GM21576 (cell line): ENCODE data around the gene RABGAP1L.
"Not testable (repeated sequence)": the region's sequence is repeated elsewhere in the genome, so short reads cannot be mapped to it uniquely, and the experiment has no call there.

Experiments
- ATAC-seq: cut with Tn5 transposase; IDR thresholded peaks from one replicate; pipeline ENCODE4 v1.9.1; 2021; ENCODE audit warnings: mild to moderate bottlenecking, moderate library complexity; ENCODE audit not compliant: unreplicated experiment

Gene RABGAP1L

DNA sequence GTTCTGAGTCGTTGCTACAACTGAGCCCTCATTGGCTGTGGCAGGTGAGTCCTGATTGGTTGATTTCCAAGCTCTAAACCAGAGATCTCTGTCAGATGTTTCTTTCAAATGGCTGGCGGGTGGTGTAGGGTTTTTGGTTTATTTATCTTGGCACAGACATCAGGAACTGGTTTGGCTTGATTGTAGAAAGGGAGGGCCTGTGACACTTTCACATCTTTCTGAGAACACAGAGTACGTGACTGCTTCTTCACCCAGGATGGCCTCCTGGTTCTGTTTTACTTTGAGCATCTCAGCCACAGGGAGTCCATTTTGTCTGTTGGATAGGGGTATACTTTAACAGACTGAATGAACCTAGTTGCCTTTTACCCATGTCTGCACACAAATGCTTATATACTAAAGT, 199.0 kb downstream of the RABGAP1L start:
- ATAC-seq: no peak

DNA sequence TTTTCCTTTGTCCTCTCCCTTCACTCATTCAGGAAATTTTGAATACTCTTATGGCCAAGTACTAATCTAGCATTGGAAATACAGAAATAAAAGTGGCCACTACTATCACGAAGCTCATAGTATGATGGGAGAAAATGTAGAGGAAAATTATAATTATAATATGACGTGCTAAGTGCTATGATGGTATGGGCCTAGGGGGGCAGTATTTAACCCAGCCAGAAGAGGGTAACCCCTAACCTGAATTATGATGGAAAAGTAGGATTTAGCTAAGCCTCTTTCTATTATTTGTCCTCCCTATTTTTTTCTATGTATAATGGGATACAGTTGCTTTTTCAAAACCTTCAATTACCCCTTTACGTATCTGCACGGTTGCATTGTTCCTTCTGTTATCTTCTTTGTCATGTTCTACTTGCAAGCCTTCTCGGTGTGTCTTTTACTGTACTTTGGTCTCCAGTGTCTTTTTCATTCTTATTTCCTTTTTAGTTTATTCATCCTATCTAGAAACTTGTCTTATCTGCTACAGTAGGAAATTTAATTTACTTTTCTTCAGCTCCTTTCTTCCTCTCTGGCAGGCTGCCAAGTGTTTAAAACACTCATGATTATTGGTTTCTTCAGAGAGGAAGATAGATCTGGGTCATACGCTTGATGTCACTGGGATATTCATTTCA, 199.6 kb downstream of the RABGAP1L start:
- ATAC-seq: no peak

DNA sequence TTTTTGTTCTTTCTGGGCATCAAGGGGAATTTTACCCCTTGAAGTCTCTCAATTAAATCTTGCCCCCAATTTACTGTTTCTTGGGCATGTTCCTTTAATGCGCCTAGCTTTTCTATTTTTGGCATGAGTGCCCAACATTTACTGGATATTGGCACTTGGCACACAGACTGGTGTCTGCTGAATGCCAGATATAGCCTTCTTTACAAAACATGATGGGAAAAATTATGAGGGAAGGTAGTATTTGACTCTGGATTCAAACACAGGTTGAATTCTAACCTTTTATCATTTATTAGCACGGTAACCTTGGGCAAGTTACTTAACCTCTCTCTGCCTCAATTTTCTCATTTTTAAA, 200.1 kb downstream of the RABGAP1L start:
- ATAC-seq: no peak

DNA sequence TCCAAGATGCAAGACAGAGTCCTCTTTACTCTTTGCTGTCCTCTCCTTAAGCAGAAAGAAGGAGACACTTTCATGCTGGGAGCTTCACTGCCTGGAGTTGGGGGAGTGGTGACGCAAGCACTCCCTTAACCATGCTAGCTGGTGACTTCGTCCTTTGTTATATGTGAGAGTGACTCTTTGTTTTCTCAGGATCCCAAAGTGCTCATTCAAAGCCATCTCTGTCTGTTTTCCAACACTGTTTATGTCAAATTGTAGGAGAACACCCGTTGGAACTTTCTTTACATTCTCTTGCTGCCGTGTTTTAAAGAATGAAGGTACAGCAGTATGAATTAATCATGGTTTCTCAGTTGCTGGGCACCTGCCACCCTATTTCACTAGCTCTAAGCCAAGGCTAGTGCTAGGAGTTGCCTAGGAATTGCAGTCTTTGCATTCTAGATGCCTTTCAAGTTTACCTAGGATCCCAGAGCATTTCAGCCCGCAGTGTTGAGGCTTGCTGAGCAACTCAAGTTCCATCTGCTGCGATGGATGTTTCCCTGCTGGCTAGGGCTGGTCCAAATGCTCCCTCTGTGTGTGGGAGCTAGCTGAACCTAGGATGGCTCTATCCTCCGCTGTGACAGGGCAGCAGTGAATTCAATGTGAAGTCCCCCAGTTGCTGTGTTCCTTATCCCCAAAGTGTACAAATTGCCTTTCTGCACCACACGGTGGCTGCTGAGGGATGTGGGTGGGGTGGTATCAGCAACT, 205.8 kb downstream of the RABGAP1L start:
- no peak for ATAC-seq

DNA sequence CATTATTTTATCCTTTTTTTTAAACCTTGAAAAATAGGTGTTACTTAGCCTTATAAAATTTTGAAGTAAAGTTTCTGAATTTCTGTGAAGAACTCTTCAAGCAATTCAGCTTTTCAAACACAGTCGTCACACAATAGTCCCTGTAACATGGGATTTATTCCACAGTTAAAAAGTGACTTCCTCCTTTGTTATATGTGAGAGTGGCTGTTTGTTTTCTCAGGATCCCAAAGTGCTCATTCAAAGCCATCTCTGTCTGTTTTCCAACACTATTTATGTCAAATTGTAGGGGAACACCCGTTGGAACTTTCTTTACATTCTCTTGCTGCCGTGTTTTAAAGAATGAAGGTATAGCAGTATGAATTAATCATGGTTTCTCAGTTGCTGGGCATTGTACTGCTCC, 207.6 kb downstream of the RABGAP1L start:
- ATAC-seq: no peak

DNA sequence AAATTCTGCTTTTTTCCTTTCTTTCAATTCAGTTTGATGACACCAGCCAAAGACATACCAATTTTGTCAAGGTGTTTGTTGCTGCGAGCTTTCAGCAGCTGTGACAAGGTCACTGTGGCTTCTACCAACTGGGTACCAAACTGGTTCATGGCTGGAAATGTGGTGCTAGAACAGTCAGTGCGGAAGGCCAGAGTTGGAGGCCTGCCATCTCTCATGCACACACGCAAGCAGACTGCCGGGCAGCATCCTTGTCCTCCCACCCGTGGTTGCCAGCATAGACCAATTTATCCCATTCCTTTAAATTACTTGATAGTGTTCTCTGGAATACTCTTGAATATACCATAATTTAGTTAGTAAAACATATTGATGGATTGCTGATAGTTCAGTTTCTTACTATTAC, 208.6 kb downstream of the RABGAP1L start:
- no peak for ATAC-seq

DNA sequence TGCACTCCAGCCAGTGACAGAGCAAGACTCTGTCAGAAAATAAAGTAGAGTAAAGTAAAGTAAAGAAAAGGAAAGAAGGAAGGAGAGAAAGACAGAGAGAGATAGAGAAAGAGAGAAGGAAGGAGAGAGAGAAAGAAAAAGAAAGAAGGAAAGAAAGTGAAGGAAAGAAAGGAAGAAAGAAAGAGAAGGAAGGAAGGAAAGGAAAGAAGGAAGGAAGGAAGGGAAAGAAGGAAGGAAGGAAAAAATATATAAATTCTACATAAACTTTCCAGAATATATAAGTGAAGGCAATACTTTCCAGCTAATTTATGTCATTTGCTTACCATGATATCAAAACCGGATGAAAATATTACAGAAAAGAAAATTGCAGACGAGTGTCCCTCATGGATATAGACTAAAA, 216.7 kb downstream of the RABGAP1L start:
- no peak for ATAC-seq

DNA sequence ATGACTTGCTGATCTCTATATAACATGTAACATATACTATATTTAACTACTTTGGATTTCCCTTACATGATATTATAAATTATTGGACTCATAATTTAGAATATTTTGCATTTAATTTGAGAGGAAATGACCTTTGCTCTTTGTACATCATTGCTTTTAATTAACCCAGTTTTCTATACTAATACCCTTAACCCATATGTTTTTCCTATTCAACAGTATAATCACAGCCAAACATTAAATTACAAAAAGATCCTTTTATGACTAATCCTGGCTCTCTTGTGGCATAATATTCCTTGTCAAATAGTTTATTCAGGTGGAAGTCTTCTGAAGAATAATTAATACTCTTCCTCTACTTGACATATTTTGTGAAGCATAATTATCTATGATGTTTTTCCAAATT, 232.4 kb downstream of the RABGAP1L start:
- ATAC-seq: no peak

DNA sequence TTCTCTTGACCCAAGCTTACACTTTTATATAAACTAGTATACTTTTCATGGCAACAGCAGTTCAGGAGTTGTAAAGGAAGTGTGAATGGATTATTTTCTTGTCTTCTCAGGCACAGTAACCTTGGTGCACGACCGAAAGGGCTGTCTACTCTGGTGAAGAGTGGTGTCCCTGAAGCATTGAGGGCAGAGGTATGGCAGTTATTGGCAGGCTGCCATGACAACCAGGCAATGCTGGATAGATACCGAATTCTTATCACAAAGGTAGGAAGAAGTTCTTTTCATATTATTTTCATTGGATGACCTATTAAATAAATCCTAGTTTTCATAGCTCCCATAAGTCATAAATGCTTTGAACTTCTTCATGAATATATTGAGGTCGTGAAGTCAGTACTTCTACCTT, 234.6 kb downstream of the RABGAP1L start:
- ATAC-seq: no peak

DNA sequence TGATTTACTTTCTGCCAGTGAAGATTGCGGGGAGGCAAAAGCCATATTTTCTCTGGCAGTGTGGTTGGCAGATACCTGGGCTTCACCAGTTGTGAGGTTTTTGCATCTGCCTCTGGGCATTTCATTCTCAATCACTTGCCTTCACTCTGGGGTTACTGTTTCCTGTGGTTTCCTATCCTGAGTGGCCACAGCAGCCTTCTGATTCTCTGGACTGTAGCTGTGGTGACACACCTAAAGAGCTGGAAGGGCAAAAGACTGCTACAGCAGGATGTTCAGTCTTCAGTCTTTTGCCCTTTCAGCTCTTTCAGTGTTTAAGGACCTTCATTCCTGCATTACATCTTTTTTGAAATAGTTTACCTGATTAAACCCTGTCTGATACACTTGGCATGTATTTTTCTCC, 237.9 kb downstream of the RABGAP1L start:
- ATAC-seq: no peak

DNA sequence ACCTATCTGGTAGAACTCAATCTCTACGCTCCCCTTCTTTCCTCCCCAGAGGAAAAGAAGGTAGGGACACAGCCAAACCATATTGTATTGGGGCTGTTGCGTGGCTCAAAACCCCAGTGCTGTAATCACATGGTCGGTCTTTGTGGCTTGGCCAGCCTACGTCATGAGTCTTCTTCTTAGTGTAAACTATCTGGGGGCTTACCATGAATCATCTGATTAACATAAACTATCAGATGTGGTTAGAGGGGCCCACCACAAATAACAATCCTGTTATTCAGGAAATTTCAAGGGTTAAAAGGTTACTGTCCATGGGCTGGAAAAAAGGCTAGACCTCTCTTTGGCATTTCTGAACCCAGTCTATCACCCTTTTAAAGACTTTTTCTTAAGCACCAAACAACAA, 238.9 kb downstream of the RABGAP1L start:
- ATAC-seq: no peak

DNA sequence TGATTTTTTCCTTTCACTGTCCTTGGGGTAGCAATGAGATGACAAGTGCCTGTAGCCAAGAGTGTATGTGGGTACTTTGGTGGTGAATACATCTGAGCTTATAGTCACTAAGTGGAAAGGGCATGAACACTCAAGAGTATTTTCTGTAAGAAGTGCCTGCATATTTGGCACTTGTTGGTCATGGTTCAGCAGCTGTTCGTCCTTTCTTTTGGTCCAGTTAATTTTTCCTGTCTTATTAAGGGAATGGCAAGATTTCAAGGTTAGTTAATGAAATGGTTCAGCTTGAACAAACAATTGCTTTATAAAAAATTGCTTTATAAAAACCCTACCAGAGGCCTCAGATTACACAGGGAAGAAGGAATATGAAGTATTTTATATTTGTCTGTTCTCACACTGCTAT, 239.9 kb downstream of the RABGAP1L start:
- no peak for ATAC-seq

DNA sequence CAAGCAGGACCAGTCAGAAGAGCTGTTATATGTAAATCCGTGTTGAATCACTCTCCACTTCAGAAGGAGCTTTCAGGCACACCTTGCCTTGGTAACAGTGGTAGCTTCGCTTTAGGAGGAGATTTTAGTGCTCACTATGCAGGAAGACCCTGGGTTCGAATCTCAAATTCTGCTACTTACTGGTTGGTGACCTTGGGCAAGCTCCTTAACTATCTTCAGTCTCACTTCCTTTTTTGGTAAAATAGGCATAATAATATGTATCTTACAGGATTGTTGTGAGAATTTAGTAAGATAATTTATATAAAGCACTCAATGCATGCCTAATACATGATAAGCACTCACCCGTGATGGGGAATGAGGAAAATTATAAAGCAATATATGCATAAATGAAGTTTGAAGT, 241.8 kb downstream of the RABGAP1L start:
- no peak for ATAC-seq

DNA sequence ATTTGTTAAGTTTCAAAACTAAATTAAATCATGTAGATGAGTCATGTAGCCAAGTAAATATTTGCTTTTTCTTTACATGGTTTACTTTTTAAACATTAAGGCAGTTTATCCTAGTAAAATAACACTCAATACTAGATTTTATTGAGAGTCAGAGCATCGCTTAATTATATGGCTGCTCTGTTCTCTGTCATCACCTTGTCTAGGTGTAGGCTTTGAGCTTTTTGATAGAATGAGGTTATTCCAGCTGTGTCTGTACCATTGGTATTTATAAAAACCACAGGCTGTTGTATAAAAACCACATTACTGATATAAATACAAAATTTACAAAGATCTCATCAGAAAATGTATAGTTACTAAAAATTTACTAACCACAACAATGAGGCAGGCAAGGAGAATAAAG, 245.9 kb downstream of the RABGAP1L start:
- ATAC-seq: no peak

DNA sequence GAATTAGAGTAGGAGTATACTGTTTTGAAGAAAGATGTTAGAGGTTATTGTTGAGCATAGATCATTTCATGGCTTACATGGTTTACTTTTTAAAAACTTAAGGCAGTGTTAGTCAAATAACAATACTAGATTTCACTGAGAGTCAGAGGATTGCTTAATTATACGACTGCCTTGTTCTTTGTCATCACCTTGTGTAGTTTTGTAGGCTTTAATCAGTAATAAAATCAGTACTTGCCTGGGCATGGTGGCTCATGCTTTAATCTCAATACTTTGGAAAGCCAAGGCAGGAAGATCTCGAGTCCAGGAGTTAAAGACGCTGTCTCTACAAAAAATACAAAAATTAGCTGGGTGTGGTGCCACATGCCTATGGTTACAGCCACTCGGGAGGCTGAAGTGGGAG, 247.1 kb downstream of the RABGAP1L start:
- no peak for ATAC-seq

DNA sequence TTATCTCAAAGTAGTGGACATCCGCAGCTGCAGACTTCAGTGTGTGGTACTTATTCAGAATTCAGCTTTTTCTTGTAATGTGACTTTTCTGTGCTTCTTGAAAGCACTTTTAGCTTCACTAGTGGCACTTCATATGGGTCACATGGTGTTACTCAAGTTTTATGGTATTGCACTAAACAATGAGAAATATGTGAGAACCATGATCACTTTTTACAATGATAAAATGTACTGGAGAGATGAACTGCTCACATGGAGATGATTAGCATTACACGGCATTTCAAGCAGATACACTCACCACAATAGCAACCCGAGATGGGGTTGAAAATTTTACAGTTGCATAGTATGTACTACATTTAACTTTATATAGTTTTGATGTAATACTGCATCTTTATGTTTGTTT, 248.3 kb downstream of the RABGAP1L start:
- no peak for ATAC-seq

DNA sequence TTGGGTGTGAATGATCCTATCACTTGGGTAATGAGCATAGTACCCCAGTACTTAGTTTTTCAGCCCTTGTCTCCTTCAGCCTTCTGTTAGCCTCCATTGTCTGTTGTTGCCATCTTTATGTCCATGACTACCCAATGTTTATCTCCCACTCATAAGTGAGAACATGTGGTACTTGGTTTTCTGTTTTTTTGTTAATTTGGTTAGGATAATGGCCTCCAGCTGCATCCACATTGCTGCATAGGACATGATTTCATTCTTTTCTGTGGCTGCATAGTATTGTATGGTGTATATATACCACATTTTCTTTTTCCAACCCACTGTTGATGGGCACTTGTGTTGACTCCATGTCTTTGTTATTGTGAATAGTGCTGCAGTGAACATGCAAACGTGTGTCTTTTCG, 248.8 kb downstream of the RABGAP1L start:
- no peak for ATAC-seq

DNA sequence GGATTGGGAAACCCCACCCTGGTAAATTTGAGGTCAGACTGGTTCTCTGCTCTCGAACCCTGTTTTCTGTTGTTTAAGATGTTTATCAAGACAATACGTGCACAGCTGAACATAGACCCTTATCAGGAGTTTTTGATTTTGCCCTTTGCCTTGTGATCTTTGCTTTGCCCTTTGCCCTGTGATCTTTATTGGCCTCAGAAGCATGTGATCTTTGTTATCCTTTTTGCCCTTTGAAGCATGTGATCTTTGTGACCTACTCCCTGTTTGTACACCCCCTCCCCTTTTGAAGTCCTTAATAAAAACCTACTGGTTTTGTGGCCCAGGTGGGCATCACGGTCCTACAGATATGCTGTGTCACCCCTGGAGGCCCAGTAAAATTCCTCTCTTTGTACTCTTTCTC, 250.5 kb downstream of the RABGAP1L start:
- not testable (repeated sequence) for ATAC-seq

DNA sequence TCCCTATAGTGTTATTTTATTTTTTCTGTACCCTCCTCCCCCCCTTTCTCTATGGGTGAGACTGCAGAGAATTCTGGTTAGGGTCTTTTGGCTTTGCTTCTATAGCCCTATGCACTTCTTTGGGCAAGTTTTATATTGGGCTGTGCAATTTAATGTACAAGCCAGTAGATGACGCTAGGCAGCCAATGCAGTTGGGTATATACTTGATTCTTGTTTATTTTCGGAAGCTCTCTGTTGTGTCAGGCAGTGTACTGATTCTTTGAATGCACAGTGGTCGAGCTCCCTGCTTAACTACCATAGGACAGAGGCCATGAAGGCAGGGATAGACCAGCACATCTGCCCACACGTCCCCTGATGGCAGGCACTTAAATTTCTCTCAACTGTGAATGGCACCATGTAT, 254.3 kb downstream of the RABGAP1L start:
- ATAC-seq: no peak

DNA sequence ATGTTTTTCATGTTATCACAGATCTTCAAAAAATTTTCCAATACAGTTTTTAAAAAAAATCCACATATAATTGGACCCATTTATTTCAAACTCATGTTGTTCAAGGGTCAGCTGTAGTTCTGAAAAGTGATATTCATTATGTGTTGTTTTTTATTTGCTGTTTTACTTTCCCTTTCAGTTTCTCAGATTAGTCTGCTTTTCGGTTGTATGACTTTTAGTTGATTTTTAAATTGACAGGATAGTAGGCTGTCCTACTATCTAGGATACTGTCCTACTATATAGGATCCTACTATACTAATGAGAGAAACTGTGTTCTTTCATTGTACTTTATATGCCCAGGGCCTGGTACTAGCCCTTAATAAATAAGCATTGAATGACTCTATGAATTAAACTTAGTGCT, 254.9 kb downstream of the RABGAP1L start:
- ATAC-seq: no peak

DNA sequence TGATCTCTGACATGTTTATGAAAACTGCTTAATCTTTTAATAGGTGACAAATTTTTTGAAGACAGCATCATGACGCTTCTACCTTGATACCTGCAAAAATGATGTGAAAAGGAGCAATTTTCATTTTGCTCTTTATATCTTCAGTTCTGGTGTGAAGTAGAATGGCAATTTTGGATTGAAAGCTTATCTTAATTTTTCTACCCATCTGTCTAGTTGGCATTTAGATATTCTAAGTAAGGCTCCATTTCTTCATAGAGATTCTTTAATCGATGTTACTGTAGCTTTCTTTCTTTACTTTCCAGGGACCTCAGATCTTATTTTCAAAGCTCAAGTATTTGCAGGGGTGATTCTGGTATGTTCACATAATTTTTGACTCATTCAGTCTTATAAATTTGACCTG, 256.2 kb downstream of the RABGAP1L start:
- no peak for ATAC-seq

DNA sequence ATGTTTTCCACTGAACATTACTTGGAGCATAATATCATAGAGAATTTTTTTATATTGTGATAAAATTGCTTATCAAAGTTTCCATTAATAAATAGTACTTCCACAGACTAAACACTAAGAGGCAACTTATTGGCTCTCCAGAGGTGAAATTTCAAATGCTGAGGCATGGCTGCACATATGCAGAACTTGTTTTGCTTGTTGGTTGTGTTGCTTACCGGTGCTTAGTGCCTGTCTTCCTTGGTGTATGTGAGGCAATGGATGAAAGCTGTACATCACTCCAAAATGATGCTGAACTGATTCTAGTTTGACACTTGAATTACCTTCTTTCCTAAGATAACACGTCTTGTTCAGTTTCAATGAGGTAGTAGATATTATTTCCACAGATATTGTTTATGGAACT, 258.6 kb downstream of the RABGAP1L start:
- no peak for ATAC-seq

DNA sequence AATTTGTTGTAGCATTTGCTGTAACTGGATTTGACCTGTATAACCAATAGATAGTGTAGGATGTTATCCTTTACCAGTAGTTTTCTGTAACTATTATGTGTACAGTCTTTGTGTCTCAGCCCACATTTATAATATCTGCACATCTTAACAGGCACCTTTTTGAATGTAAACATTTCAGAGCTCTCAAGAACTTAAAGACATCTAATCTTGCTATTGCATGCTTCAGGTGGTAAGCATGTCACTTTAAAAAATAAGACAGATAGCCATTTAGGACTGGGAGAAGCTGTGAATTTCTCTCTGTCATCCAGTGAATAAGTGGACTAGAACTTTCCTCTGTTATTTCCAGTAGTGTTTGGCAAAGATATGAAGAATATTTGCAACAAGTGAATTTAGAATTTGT, 265.8 kb downstream of the RABGAP1L start:
- no peak for ATAC-seq
